ENCODE results near the gene TBC1D30.

DNA sequence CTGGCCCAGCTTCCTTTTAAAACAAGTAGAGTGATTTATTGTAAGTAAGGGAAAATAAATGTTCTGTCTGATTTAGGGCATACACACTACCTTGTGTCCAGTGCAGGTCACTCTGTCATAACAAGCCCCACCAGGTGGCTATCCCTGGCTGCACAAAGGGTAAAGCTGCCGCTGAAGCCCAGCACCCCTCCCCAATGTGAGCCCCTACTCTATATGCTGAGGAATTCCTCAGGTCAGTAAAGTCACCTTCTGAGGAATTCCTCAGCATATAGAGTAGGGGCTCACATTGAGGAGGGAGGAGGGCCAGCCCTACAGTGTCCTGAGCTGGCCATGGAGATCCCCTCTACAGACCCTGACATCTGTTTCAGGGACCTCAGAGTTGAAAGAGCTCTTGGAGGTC, 67.2 kb downstream of the TBC1D30 start:
- TF ChIP-seq, protein P1, sequence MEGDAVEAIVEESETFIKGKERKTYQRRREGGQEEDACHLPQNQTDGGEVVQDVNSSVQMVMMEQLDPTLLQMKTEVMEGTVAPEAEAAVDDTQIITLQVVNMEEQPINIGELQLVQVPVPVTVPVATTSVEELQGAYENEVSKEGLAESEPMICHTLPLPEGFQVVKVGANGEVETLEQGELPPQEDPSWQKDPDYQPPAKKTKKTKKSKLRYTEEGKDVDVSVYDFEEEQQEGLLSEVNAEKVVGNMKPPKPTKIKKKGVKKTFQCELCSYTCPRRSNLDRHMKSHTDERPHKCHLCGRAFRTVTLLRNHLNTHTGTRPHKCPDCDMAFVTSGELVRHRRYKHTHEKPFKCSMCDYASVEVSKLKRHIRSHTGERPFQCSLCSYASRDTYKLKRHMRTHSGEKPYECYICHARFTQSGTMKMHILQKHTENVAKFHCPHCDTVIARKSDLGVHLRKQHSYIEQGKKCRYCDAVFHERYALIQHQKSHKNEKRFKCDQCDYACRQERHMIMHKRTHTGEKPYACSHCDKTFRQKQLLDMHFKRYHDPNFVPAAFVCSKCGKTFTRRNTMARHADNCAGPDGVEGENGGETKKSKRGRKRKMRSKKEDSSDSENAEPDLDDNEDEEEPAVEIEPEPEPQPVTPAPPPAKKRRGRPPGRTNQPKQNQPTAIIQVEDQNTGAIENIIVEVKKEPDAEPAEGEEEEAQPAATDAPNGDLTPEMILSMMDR (IDR thresholded peaks at IDR 0.05): no peak
- no peak for TF ChIP-seq POLR2A (IDR thresholded peaks at IDR 0.05)
